ENCODE results near the gene PRKCA. TPM values are rescaled to one million over a fixed set of nuclear protein-coding genes. Genes with fewer than 3 reads are reported as not detected.

Gene PRKCA
- total RNA-seq, 1 donor from 2014 or later, result 2.2 TPM

DNA sequence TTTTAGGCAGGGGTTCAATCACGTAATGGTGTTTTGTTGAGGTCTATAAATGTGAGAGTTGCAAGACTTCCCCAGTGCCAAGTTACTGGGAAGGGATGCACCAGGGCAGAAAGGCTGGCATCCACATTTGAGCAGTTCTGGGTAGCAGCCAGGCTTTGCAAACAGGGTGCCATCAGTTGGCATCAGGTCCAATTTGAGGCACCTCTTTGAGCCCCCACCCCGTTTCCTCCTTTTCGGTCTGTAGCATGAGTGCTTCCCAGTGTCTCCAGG, 389.9 kb downstream of the PRKCA start:
- DNase-seq (no peak), ATAC-seq (ENCODE audit: low read depth) (no peak)
- Mint-ChIP-seq H3K27me3 (no peaks in the 10 kb centered on the region), H3K4me1 (no peaks in the 10 kb centered on the region), H3K4me3 (no peak overlapping the region), H3K36me3 (ENCODE audit: low read depth) (no peaks in the 10 kb centered on the region), H3K27ac (no peak overlapping the region), H3K9me3 (peaks cover 2% of the 10 kb centered on the region)
- TF ChIP-seq, protein P1, sequence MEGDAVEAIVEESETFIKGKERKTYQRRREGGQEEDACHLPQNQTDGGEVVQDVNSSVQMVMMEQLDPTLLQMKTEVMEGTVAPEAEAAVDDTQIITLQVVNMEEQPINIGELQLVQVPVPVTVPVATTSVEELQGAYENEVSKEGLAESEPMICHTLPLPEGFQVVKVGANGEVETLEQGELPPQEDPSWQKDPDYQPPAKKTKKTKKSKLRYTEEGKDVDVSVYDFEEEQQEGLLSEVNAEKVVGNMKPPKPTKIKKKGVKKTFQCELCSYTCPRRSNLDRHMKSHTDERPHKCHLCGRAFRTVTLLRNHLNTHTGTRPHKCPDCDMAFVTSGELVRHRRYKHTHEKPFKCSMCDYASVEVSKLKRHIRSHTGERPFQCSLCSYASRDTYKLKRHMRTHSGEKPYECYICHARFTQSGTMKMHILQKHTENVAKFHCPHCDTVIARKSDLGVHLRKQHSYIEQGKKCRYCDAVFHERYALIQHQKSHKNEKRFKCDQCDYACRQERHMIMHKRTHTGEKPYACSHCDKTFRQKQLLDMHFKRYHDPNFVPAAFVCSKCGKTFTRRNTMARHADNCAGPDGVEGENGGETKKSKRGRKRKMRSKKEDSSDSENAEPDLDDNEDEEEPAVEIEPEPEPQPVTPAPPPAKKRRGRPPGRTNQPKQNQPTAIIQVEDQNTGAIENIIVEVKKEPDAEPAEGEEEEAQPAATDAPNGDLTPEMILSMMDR (IDR thresholded peaks at IDR 0.05), result no peak
- ChIA-PET CTCF (no interaction called here), POLR2A (no interaction called here)
- intact Hi-C loops (cut with micrococcal nuclease), result no loop called here

DNA sequence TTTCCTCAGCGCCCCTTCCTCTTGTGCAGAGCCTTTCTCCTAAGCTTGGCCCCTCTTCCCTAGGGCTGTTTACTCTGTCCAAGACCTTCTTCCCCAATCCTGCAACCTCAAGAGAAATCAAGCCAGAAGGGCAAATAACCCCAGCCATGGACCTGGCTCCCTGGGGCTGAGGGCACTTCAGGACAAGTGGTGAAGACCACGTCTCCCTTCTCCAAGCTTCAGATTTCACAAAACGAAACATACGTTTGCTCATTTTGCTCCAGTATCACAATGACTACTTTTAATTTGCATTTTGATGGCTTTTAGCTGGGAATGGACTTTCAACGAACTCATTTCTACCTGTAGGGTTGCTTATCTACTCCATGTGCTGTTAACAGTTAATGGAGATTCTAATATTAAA, 392.7 kb downstream of the PRKCA start:
- DNase-seq (no peak), ATAC-seq (ENCODE audit: low read depth) (no peak)
- TF ChIP-seq, protein P1 (IDR thresholded peaks at IDR 0.05), result no peak
- Mint-ChIP-seq H3K36me3 (ENCODE audit: low read depth) (peaks cover 6% of the 10 kb centered on the region), H3K27ac (no peak overlapping the region), H3K4me1 (no peaks in the 10 kb centered on the region), H3K9me3 (peaks cover 10% of the 10 kb centered on the region), H3K27me3 (no peaks in the 10 kb centered on the region), H3K4me3 (no peak overlapping the region)
- intact Hi-C loops (cut with micrococcal nuclease), result no loop called here
- POLR2A ChIA-PET, result no interaction called here
- CTCF ChIA-PET, result no interaction called here

- ATAC-seq (ENCODE audit: low read depth) (no peak), DNase-seq (no peak)
- POLR2A ChIA-PET, result no interaction called here
- intact Hi-C loops (cut with micrococcal nuclease), result no loop called here
- peaks cover 6% of the 10 kb centered on the region for H3K36me3 Mint-ChIP-seq (ENCODE audit: low read depth)
- no peaks in the 10 kb centered on the region for H3K4me1 Mint-ChIP-seq
- TF ChIP-seq, protein P1 (IDR thresholded peaks at IDR 0.05), result no peak
- H3K27ac Mint-ChIP-seq, result no peak overlapping the region
- CTCF ChIA-PET, result no interaction called here
- no peaks in the 10 kb centered on the region for H3K27me3 Mint-ChIP-seq
- H3K9me3 Mint-ChIP-seq, result peaks cover 14% of the 10 kb centered on the region
- H3K4me3 Mint-ChIP-seq, result no peak overlapping the region
Measured at GRCh38 chr17:66698270-66698669, 395.9 kb downstream of the PRKCA start.

- ATAC-seq (ENCODE audit: low read depth), result no peak
- POLR2A ChIA-PET, result no interaction called here
- intact Hi-C loops (cut with micrococcal nuclease), result no loop called here
- no peak for DNase-seq
- Mint-ChIP-seq H3K4me3 (no peak overlapping the region), H3K9me3 (peaks cover 14% of the 10 kb centered on the region), H3K27me3 (no peaks in the 10 kb centered on the region), H3K4me1 (peaks cover 17% of the 10 kb centered on the region), H3K36me3 (ENCODE audit: low read depth) (peaks cover 6% of the 10 kb centered on the region), H3K27ac (no peak overlapping the region)
- TF ChIP-seq, protein P1 (IDR thresholded peaks at IDR 0.05), result no peak
- CTCF ChIA-PET, result no interaction called here
Measured at GRCh38 chr17:66701462-66701861, 399.0 kb downstream of the PRKCA start.

DNA sequence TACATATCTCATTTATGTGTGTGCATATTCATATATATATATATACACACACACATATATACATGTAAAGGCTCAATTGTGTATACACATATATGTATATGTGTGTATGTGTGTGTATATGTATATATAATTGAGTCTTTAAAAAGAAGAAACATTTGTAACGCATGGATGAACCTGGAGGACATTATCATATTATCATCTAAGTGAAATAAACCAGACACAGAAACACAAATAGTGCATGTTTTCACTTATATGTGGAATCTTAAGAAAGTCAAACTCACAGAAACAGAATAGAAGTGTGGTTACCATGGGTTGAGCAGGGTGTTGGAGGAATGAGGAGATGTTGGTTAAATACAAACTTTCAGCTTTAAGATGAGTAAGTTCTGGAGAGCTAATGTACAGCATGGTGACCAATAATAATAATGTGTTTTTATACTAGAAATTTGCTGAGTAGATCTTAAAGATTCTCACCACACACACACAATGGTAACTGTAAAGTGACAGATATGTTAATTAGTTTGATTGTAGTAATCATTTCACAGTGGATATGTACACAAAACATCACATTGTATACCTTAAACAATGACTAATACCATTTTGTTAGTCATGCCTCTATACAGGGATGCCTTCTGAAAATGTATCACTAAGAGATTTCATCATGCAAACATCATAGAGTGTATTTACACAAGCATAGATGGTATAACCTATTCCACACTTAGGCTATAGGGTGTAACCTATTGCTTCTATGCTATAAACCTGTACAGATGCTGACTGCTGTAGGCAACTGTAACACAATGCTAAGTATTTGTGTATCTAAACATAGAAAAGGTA, 399.9 kb downstream of the PRKCA start:
- DNase-seq, result no peak
- TF ChIP-seq, protein P1 (IDR thresholded peaks at IDR 0.05), result no peak
- H3K36me3 Mint-ChIP-seq (ENCODE audit: low read depth), result peaks cover 6% of the 10 kb centered on the region
- intact Hi-C loops (cut with micrococcal nuclease), result no loop called here
- no peak for ATAC-seq (ENCODE audit: low read depth)
- H3K4me3 Mint-ChIP-seq, result no peak overlapping the region
- H3K9me3 Mint-ChIP-seq, result peaks cover 12% of the 10 kb centered on the region
- no peaks in the 10 kb centered on the region for H3K27me3 Mint-ChIP-seq
- CTCF ChIA-PET, result no interaction called here
- POLR2A ChIA-PET, result no interaction called here
- H3K4me1 Mint-ChIP-seq, result peaks cover 23% of the 10 kb centered on the region
- H3K27ac Mint-ChIP-seq, result no peak overlapping the region
